Stromal cell of bone marrow (primary cell): Measurements from ENCODE around the gene UTP18.
"Not testable (repeated sequence)": the region's sequence is repeated elsewhere in the genome, so short reads cannot be mapped to it uniquely, and the experiment has no call there.

ENCODE experiments used
- DNase-seq: peaks from one replicate; pipeline ENCODE4 v3.0.0-alpha.2; 2012; ENCODE audit warnings: low read depth

Gene UTP18

DNA sequence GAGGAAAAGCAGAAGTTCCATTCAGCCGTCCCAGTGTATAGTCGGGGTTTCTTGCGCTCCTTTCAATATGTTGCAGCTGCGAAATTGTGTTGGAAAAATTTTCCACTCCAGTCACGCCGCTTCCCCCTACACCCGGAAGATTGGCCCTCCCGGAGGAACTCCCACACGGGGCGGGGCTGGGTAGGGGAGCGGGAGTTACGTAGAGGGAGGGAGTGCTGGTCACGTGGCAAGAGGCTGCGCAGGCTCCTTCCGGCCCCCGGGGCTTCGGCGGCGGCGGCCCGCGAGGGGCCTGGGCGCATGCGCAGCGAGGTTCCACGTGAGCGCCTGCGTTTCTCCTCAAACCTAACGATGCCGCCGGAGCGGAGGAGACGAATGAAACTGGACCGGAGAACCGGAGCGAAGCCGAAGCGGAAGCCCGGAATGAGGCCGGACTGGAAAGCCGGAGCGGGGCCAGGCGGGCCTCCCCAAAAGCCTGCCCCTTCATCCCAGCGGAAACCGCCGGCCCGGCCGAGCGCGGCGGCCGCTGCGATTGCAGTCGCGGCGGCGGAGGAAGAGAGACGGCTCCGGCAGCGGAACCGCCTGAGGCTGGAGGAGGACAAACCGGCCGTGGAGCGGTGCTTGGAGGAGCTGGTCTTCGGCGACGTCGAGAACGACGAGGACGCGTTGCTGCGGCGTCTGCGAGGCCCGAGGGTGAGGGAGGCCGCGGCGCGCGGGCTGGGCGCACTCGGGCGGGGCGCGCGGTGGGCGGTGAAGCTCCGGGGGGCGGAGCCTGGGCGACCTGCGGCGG lies at the start of gene UTP18:
Gene UTP18 (plus strand): TSS at position 310 of the 787 bp plus-strand sequence. CDS start 39 bp downstream, at position 349.
- peak; percentile 94 for DNase-seq

DNA sequence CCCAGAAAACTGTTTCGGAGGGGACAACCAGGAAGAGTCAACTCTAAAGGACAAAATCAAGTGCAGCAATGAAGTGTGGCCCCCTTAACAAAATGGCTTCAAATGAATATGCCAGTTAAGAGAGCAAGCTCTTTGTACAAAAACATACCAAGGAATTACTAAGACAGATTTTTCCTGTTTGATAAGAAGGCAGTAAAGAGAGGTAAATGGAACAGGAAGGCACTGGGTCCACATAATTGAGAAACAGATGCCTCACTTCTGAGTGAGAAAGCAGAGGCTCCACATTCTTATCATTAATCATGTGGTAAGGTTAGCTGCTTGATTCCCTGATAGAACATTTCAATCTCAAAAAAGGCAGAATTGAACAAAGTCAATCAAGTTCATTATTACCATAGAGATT lies 45.4 kb upstream of the UTP18 start:
- DNase-seq: no peak

DNA sequence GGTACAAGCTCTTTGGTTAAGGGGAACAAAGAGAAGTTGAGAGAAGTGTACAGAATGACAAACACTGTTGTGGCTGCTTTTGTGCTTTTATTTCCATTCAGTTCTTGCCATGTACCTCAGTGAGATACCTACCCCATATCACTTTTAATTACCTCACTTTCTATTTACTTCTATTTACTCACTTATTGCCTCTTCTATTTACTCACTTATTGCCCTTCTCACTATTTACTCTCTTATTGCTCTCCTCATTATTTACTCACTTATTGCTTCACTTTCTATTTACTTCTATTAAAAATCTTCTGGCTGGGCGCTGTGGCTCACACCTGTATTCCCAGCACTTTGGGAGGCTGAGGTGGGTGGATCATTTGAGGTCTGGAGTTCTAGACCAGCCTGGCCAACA lies 42.4 kb upstream of the UTP18 start:
- no peak for DNase-seq

DNA sequence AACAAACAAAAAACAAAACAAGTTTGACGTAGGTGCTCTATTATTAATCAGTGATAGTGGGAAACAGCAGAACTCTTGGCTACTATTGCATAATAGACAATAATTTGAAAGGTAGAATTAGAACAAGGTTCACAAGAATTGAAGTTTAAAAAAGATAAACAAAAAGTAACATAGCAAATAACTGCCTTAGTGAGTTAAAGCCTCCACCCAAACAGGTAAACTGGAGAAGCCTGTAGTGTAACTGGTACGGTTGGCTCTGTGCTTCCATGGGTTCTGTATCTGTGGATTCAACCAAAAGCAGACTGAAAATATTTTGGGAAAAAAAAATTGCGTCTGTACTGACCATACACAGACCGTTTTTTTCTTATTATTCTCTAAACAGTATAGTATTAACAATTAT lies 39.0 kb upstream of the UTP18 start:
- DNase-seq: no peak

DNA sequence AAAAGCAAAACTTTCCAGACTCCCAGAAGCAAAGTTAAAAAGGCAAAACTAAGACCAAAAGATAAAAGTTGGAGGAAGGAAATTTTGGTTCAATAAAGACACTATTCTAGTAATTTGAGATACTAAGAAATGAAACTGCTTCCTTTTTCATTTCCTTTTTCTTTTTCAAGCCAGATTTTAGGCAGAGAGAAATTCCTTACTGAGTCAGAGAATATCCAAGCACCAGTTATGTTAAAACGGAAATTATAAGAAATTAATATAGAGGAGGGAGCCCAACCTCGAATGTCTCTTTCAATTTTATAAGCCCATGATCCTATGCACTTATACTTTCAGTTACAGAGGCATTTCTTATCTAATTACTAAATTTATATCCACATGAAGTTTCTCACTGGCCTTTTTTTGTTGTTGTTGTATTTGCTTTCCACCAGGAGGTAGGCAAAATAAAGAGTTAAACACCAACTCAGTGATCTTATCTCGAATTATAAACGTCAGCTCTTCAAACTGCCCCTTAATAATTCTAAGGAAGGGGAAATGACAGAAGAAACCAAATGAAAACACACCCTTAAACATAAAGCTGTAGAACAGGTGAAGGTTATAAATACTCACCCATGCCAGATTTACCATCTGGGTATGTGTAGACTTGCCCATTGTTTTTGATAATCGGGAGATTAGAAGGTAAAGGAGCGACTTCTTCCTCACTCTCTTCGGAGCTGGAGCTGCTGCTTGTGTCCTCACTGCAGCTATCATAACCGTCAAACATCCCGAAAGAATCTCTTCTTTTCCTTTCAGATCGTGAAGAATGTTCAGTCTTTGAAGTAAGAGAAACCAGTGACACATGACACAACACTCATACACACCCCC lies 35.7 kb upstream of the UTP18 start:
- no peak for DNase-seq

DNA sequence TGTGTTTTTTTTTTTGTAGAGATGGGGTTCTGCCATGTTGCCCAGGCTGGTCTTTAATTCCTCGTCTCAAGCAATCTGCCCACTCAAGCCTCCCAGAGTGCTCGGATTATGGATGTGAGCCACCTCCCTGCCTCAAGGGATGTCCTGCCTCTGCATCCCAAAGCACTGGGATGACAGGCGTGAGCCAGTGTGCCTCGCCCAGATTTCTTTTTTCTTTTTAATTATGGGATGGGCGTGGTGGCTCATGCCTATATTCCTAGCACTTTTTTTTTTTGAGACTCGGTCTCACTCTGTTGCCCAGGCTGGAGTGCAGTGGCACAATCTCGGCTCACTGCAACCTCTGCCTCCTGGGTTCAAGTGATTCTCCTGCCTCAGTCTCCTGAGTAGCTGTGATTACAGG lies 34.8 kb upstream of the UTP18 start:
- not testable (repeated sequence) for DNase-seq

DNA sequence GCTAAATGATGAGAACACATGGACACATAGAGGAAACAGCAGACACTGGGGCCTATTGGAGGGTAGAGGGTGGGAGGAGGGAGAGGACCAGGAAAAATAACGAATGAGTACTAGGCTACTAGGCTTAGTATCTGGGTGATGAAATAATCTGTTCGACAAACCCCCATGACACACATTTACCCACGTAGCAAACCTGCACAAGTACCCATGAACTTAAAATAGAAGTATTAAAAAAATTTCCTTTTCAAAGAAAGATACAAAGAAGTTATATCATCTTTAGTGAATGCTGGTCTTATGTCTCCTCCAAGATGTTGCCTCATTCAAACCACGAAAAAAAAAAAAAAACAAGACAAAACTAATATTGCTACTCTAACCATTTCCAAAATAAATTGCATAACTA lies 32.2 kb upstream of the UTP18 start:
- peak; percentile 32 for DNase-seq

DNA sequence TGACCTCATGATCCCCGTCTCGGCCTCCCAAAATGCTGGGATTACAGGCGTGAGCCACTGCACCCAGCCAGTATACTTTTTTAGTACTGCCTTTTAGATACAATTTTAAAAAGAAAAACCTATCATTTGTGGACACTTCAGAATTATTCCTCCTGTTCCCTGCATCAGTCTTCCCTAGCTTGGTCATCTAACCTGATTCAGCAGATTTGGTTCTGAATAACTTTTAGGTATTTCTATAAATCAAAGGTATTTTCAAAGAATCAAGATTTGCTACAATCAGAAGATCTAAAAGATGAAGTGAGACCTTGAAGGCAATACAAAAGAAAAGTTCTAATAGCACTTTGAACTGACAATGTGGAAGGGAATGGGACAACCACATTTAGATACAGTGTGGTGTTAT lies 30.5 kb upstream of the UTP18 start:
- DNase-seq: no peak

DNA sequence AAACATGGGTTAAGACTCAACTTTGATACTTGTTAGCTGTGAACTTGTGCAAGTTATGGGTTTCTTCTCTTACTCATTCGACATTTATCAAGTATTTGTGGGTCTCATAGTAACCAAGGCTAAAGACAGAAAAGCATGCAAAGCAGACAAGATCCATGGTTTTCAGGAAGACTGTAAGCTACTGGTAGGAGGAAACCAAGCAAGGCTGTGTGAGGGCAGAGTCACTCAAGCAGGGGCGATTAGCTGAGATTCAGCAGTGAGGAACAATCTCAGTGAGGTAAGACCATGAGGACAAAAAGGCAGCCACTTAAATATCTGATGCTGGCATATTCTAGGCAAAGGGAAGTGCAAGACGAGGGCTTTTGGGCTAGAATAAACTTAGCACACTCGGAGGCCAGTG lies 30.0 kb upstream of the UTP18 start:
- peak; percentile 21 for DNase-seq

DNA sequence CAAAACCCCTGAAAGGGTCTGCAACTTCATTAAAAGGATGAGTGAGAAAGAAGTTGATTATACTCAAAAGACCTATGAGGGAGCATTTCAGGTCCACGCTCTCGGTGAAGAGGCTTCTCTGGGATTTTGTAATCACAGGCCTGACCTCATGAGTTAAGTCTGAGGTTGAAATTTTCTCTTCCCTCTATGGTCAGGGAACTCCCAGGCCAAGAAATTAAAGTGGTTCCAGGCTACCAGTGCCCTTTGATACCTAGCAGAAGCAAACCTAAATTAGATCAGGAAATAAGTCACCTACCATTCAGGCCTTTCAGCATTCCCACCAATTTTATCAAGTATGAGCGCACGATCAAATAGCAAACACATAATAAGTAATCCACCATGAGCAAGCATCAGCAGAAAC lies 28.3 kb upstream of the UTP18 start:
- no peak for DNase-seq

DNA sequence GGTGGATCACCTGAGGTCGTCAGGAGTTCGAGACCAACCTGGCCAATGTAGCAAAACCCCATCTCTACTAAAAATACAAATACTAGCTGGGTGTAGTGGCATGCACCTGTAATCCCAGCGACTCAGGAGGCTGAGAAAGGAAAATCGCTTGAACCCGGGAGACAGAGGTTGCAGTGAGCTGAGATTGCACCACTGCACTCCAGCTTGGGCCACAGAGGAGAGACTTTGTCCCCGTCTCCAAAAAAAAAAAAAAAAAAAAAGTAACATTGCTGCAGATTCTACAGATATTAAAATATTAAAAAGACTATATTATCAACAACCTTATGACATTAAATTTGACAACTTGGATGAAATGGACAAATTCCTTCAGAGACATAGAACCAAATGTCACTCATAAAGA lies 26.2 kb upstream of the UTP18 start:
- DNase-seq: no peak

DNA sequence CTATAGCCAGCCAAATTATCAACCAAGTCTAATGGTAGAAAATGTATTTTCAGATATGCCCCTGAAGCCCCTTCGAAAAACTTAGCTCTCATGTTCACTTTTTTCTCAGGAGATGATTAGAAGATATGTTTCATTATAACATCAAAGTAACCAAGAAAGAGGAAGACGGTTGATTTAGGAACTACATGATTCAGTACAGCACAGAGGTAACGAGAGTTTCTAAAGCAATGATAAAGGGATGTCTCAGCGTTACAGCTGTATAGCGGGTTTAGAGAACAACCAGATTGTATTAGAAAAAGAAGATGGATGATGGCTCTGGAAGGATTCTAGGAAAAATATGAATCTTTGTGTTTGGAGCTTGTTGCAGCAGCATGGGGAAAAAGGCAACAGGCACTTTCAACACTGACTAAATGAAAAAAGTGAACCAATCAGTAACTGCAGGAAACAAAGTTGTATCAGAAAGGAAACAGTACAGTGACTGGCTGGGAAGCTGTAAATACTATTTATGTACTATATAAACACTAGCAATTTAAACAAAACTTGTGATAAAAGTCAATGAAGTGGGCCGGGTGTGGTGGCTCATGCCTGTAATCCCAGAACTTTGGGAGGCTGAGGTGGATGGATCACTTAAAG lies 22.0 kb upstream of the UTP18 start:
- no peak for DNase-seq

DNA sequence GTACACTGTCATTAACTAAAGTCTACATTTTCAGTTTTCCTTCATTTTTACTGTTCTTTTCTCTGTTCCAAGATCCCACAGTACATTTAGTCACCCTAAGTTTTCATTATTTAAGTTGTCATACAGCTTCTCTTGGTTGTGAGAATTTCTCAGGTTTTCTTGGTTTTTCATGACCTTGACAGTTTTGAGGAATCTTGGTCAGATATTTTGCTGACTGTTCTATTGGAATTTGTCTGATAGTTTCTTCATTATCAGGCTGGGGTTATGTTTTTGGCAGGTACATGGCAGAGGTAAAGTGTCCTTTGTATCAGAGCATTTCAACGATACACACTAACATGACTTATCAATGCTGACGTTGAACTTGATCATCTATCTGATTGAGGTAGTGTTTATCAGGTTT lies 20.1 kb upstream of the UTP18 start:
- no peak for DNase-seq

DNA sequence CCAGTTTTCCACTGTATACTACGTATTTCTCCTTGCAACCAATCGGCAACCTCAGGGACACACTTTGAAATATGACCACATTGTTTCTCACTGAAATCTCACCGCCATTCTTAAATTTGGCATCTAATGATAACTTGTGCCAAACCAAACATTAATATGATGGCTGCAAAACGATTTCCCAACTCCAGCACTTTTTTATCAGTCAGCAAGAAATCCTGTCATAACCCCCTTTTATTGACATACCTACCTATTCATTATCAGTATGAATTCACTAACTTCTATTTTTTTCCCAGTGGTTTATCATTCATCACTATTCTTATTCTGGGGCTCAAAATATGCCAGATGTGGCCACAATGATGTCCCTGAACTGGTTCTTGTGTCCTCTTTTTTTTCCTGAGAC lies 16.3 kb upstream of the UTP18 start:
- no peak for DNase-seq

DNA sequence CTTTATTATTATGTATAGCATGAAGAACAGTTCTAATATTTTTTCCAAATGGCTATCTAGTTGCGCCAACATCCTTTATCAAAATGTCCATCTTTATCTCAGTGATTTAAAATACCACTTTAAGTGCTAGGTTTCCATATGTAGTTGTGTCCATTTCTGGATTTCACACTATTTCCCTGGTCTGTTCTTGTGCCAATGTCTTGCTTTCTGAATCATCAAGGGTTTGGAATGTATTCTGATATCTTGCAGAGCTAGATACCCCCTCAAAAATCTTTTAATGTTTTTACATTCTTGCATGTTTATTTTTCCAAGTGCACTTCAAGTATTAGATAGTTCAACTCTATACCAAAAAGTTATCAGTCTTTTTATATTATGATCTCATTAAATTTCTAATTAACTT lies 14.8 kb upstream of the UTP18 start:
- DNase-seq: no peak

DNA sequence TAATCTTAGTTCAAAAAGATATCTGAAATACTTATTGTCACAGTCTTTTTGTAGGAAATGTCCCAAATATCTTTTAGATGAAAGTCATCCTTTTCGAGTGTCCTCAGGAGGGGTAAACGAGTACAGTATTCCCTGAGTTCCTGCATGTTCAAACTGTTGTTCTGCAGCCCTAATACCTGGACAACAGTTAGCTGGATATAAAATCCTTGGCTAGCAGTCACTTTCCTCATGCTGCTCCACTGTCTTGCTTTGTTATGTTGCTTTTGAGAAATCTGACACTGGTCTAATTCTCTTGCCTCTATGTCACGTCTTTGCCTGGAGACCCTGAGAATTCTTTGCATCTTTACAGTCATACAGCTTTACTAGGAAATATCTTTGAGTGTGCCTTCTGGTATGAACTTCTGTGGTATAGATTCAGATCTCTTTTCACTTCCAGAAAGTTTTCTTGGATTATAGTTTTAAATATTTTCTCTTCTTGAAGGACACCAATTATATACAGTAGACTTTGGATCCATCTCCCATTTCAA lies 10.0 kb upstream of the UTP18 start:
- DNase-seq: no peak

DNA sequence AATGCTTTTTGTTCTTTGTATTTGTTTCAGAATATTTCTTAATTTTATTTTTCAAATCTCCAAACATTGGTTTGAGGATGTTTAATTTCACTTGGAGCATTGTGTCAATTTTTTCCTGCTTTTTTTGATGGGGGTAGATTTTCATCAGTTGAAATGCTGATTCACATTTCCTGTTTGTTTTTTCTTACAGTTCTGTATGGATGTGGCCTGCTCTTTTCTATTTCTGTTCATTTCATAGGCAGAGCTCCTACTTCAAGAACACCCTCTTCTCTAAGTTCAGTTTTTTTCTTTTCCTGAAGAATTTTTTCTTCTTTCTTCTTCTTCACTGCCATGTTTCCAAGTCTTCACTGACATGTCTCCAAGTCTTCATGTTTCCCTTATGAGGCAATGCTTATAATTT lies 9.3 kb upstream of the UTP18 start:
- no peak for DNase-seq

DNA sequence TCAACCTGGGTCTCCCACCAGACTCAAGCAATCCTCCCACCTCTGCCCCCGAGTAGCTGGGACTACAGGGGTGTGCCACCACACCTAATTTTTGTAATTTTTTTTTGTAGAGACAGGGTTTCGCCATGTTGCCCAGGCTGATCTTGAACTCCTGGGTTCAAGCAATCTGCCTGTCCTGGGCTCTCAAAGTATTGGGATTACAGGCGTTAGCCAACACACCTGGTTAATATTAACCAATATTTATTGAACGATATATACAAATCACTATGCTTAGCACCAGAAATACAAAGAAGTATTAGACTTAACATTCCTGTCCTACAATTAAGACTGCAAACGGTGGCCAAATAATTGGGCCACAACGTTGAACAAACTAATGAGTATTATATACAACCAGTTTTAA lies 4.7 kb upstream of the UTP18 start:
- no peak for DNase-seq

DNA sequence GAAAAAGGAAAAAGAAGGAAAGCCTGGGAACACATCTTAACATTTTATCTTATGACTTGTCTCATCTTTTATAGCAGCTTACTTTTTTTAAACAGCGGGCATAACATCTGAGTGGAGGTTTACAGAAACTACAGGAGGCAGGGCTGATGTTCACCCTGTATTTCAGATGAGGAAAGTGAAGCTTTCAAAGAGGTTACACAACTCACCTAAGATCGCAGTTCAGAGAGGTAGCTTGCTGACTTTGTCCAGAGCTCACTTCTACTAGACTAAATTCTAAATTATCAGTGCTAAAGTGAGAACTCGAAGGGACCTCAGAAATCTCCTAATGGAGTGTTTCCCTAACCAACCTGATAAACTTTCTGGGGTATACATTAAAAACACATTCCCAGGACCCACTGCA lies 4.2 kb upstream of the UTP18 start:
- DNase-seq: no peak

DNA sequence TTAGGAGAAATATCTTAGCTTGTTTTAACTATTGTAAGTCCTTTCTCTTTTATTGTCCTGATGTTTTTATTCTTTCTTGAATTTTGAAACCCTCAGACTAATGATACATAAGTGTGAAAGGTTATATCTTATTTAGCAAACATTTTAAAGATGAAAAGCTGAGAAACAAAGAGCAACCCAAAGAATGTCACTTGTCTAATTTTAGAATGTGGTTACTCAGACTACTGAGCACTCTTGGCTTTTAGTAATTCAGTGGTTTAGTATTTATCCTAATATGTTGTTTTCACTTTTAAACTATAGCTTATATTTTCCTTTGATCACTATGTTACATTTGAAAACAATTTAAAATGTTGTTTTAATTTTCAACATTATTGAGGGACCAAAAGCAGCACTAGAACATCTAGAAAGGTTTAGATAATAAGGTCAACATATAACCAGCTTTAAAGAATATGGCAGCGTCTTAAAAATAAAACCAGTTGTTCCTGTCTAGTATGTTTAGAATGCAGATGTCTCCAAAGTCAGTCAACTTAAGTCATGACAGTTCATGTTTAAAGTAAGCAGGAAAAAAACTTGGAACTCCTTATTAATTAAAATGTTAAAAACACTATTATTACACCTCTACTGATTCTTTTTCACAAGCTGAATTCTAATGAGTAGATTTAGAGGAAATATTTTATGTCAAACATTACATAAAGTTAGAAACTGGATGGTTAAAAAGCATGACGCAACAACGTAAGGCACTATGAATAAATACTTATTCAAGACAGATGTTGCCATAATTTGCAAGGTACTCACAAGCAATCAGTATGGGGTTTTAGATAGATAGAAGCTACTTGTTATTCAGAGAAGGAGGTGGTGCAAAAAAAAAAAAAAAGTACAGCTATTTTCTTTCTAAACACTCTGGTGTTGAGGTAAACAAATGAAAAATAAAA lies 2.9 kb upstream of the UTP18 start:
- DNase-seq: no peak

DNA sequence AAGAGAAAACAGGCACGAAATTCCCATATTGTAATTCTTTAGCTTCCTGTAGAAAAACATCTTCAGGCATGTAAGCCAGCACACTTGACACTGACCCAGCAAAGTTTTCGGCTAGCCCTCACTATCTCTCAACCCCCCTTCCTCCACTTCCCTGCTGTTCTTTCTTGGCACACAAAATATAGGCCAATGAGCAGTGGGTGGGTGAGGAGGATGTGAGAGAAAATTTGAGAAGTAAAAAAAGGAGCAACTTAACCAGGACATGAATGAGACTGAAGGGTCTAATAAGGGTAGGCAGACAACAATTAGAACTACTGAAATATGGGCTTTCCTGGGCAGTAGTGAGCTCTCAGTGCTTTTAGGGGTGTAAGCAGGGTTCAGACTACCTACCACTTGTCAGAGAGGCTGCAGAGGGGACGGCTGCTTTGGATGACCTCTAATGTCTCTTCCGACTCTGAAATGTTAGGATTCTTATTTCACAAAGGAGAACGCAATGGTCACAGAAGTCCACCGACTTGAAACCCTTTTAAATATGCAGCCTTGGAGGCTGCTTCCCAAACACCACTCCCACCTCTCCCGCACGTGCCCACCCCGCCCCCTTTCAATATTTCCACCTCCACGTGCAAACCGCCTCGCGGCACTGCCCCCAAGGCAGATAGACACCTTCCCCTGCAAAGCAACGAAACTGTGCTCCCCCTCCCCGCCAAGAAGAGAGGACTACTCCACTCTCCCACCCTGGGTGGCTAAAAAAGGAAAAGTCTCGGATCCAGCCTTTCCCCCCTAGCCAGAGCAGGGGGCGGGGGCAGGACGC lies 1.4 kb upstream of the UTP18 start:
- DNase-seq: no peak
